Activated naive CD4-positive, alpha-beta T cell treated with anti-CD3 and anti-CD28 coated beads, Interleukin-2, amount 50 U/mL, for 16 hours (primary cell): Measurements from ENCODE around the gene ZSCAN20.

Experiments
- DNase-seq: peaks from one replicate; pipeline ENCODE4 v3.0.0-alpha.2; 2020

ZSCAN20 gene

GRCh38 chr1:33472269-33472980 lies at the start of gene ZSCAN20:
Gene ZSCAN20 (plus strand): TSS chr1:33472645. CDS start chr1:33479289, 6,644 bp downstream.
- DNase-seq: peak; percentile 91

GRCh38 chr1:33424205-33424604 lies 48.2 kb upstream of the ZSCAN20 start:
- no peak for DNase-seq

- DNase-seq: no peak
These were observed 47.8 kb upstream of the ZSCAN20 start for GRCh38 chr1:33424610-33425009.

- DNase-seq: no peak
These were observed 46.5 kb upstream of the ZSCAN20 start for GRCh38 chr1:33425900-33426299.

GRCh38 chr1:33426916-33427315 lies 45.5 kb upstream of the ZSCAN20 start:
- no peak for DNase-seq

- DNase-seq: no peak
These were observed 43.8 kb upstream of the ZSCAN20 start for GRCh38 chr1:33428661-33429060.

- no peak for DNase-seq
These were observed 43.1 kb upstream of the ZSCAN20 start for GRCh38 chr1:33429332-33429731.

- DNase-seq: peak; percentile 22
These were observed 42.4 kb upstream of the ZSCAN20 start for GRCh38 chr1:33429856-33430691.

- DNase-seq: peak; percentile 96
These were observed 41.5 kb upstream of the ZSCAN20 start, which contains the start of gene PHC2 for GRCh38 chr1:33430692-33431593. Gene PHC2 (minus strand): TSS chr1:33431095. CDS start chr1:33375539, 55,556 bp downstream.

- no peak for DNase-seq
These were observed 38.7 kb upstream of the ZSCAN20 start for GRCh38 chr1:33433509-33434362.

GRCh38 chr1:33434363-33434750 lies 38.1 kb upstream of the ZSCAN20 start:
- no peak for DNase-seq

- no peak for DNase-seq
These were observed 37.2 kb upstream of the ZSCAN20 start for GRCh38 chr1:33435096-33435820.

GRCh38 chr1:33436557-33437285 lies 35.7 kb upstream of the ZSCAN20 start:
- DNase-seq: no peak

GRCh38 chr1:33438364-33439160 lies 33.9 kb upstream of the ZSCAN20 start:
- no peak for DNase-seq

GRCh38 chr1:33439662-33440061 lies 32.8 kb upstream of the ZSCAN20 start:
- DNase-seq: no peak

- DNase-seq: no peak
These were observed 31.2 kb upstream of the ZSCAN20 start for GRCh38 chr1:33441088-33441745.

- DNase-seq: no peak
These were observed 30.3 kb upstream of the ZSCAN20 start for GRCh38 chr1:33442141-33442540.

- DNase-seq: no peak
These were observed 29.3 kb upstream of the ZSCAN20 start for GRCh38 chr1:33443080-33443704.
